Ammon's horn (tissue), 1 donor: Measurements from ENCODE around the gene MAS1.

Source experiments
- DNase-seq: peaks from one replicate; pipeline ENCODE4 v3.0.0-alpha.2; 2016; ENCODE audit warnings: low spot score

The MAS1 gene

GRCh38 chr6:159880412-159880975 lies 10.3 kb upstream of the MAS1 start:
- no peak for DNase-seq

DNA sequence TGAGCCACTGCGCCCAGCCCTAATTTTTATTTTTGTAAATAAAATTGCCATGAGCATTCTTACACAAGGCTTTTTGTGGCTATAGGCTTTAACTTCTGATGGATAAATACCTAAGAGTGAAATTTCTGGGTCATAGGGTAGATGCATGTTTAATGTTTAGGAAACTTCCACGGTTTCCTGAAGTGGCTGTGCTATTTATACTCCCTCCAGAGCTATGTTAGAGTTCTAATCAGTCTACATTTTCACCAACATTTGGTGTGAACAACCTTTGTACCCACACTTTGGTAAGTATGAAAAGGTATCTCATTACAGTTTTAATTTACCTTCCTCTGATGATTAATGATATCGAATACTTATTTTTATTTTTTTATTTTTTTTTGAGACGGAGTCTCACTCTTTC lies 6.1 kb upstream of the MAS1 start:
- no peak for DNase-seq

- no peak for DNase-seq
These were observed 4.5 kb upstream of the MAS1 start for GRCh38 chr6:159886270-159886669.

DNA sequence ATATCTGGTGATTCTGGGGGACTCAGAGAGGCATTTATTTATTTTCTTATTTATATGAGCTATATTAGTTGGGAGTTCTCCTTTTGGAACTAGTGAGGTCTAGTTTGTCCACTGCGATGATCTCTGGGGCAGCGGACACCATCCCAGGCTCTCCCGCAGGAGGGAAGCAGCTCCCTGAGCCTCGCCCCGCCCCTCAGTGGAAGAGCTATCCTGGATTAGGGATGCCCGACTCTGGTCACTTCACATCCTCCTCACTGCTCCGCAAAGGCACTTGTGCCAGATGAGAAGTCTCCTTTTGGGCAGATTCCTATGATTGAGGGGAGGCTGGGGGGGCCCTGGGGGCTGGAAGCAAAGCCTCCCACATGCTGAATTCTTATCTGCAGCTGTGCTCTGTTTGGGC lies 3.6 kb upstream of the MAS1 start:
- DNase-seq: no peak

DNA sequence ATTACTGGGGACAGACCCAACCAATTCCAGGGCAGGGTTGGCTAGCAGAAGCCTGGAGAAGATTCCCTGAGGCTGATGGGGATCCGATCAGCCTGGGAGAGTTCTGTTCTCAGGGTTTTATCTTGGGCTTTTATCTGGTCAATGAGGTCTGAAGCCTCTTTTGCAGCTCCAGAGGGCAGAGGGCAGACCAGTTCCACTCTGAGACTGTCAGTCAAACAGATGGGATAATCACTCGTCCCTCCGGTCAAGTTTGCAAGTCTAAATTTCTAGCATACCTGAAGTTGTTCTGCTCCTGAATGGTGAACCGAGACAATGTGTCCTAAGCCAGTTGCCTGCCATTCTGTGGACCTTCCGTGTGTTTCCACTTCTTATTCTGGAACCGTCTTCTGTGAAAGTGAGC lies 3.0 kb upstream of the MAS1 start:
- DNase-seq: no peak

- DNase-seq: no peak
These were observed 587 bp upstream of the MAS1 start for GRCh38 chr6:159890201-159890600.

DNA sequence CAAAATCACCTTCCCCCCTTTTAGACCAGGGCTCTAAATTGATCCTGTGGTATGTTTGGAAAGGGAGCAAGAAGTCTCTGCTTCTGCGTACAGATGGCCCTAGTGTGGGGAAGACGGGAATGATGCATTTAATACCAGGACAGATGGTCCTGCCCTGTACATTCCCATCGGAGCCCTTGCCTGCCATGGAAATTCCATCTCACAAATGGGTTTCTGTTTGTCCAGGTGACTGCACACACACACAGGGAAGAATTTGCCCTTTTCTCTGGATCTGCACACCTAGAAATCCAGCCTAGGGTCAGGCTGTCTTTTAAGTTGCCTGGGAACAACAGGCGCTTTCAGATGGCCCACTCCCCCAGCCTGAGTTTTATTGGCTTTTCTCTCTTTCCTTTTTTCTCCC lies 1.3 kb downstream of the MAS1 start:
- no peak for DNase-seq

GRCh38 chr6:159893064-159893463 lies 2.3 kb downstream of the MAS1 start:
- no peak for DNase-seq

DNA sequence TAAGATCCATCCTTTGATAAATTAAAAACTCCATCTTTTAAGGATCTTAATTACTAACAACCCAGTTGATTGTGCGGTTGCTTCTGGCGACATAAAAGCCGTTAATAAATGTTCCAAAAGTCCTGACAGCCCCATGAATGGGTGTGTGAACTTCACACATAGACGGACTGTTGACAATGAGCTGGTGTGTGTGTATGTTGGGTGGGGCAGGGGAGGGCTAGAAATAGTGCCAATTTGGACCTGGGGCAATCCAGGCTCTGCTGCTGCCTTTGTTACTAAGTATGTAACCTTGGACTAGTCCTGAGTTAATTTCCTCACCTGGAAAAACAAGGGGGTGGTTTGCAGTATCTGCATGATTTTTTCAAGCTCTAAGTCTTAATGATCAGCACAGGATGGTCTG lies 4.2 kb downstream of the MAS1 start:
- DNase-seq: no peak

DNA sequence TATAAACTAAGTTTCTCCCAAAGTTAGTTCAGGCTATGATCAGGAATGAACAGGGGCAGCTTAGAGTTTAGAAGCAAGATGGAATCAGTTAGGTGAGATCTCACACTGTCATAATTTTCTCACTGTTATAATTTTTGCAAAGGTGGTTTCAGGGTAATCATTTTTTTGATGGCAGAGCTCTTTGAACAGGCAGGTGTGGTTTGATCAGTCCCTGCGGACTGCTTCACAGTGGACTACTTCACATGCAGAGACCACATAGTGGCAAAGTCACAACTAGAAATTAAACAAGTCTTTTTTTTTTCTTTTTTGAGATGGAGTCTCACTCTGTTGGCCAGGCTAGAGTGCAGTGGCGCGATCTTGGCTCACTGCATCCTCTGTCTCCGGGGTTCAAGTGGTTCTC lies 6.8 kb downstream of the MAS1 start:
- no peak for DNase-seq

DNA sequence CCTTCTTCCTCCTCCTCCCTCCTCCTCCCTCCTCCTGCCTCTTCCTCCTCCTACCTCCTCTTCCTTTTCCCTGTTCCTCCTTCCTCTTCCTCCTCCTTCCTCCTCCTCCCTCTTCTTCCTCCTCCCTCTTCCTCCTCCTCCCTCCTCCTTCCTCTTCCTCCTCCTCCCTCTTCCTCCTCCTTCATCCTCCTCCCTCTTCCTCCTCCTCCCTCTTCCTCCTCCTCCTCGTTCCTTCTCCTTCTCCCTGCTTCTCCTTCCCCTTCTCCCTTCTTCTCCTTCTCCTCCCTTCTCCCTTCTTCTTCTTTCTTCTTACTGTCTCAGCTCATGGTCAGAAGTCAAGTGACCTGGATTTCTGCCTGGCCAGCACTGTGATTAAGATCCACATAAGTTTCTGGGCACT lies 7.7 kb downstream of the MAS1 start:
- DNase-seq: no peak

- no peak for DNase-seq
These were observed 9.4 kb downstream of the MAS1 start for GRCh38 chr6:159899994-159900745.

- DNase-seq: no peak
These were observed 11.8 kb downstream of the MAS1 start for GRCh38 chr6:159902620-159903019.

DNA sequence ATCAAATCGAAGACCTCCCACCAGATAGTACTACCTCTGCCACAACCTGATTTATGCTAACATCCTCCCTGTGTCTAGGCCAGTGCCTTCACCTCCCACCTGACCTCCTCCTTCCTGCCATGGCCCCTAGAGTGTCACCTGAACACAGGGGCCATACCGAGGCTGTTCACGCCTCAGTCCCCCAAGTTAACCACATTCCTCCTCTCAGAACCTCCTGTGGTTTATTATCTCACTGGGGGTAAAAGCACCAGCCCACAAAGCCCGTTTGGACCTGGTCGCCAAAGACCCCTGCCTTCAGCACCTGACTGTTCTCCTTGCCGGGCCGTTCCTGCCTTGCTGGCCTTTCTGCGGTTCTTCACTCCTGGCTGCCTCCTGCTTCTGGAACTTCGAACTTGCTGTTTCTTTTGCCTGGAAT lies 13.7 kb downstream of the MAS1 start:
- no peak for DNase-seq

- no peak for DNase-seq
These were observed 15.6 kb downstream of the MAS1 start for GRCh38 chr6:159906400-159906799.

- DNase-seq: no peak
These were observed 17.7 kb downstream of the MAS1 start for GRCh38 chr6:159908535-159908934.

GRCh38 chr6:159908979-159909378 lies 18.2 kb downstream of the MAS1 start:
- no peak for DNase-seq

DNA sequence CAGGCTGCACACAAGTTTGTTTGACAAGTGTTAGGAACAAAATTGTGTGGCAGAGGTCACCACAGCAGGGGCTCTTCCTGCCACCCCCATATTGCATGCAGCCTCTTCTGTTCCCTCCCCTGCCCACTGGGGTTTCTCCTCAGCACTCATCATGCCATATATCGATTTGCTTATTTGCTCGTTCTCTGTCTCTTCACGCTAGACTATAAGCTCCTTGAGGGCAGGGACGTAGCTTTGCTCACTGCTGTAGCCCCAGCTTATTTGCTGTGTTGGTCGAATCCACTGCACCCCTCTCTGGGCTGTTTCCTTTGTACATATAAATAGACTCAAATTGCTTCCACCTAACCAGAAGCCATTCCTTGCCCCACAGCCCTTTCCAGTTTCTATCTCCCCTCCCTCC lies 19.6 kb downstream of the MAS1 start:
- DNase-seq: no peak

- no peak for DNase-seq
These were observed 22.6 kb downstream of the MAS1 start for GRCh38 chr6:159913375-159913774.

- DNase-seq: no peak
These were observed 23.2 kb downstream of the MAS1 start for GRCh38 chr6:159913862-159914564.

DNA sequence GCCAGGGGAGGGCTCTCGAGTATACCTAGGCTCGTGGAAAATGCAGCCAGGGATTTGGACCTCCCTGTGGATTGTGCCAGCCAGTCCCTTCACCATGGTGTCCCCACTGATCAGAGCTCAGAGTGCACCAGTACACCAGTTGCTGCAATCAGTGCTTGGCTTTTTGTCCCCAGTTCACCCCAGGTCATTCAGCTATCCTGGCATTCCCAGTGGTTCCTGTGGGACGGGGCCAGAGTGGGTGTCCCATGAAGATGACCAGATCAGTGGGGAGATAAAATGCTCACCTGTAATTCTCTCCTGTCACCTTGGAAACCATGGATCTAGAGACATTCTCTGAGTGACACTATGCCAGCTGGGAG lies 23.8 kb downstream of the MAS1 start:
- no peak for DNase-seq

DNA sequence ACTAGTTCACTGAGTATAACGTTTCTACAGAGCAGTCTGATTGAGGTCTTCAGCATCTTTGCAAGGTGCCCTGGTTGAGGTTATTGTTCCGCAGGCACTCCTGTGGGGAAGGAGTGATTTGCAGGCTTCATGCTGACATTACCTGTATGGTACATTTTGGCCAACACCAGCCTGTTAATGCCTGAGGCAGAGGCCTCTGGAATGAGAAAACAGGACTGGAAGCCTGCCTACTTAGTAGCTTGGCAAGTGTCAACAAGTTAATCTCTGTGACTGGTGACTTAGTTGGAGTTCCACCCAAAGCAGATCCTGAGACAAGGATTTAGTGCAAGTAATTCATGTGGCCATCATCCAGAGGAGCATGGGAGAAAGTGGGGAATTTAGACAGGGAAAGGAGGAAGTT lies 24.6 kb downstream of the MAS1 start:
- no peak for DNase-seq

DNA sequence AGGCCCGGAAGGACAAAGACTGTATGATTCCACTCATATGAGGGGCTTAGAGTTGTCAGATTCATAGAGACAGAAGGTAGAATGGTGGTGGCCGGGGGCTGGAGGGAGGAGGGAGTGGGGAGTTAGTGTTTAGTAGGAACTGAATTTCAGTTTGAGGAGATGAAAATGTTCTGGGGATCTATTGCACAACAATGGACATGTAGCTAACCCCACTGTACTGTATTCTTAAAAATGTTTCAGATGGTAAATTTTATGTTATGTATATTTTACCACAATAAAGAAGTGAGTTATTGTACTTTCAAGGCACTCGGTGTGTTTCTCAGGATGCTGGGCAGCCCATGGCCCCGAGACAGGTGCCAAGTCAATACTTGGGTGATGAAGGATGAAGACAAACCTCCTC lies 25.4 kb downstream of the MAS1 start:
- DNase-seq: no peak

DNA sequence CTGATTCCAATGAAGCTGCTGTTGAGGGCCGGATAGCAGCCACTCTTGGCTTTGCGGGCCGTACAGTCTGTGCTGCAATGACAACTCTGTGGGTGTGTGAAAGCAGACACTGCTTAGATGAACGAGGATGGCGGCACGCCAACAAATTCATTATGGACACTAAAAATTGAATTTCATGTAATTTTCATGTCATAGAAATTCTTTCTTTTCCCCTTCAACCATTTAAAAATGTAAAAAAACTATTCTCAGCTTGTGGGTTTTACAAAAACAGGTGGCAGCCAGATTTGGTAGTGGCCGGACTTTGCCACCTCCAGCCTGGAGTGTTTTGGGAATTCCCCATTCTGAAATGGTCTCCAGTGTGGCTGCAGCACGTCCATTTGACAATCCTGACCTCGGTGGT lies 26.0 kb downstream of the MAS1 start:
- DNase-seq: no peak
